ENCODE data around the gene MRPL22.
"Not testable (repeated sequence)": the region's sequence is repeated elsewhere in the genome, so short reads cannot be mapped to it uniquely, and the experiment has no call there.

- not testable (repeated sequence) for TF ChIP-seq CTCF (IDR thresholded peaks at IDR 0.05 in 2 of 3, conservative IDR thresholded peaks at IDR 0.05 in 1 of 3; ENCODE audit: borderline replicate concordance in 1 of 3, insufficient read depth in 1 of 3, low read depth in 2 of 3, low read length in 2 of 3); EZH2 (IDR thresholded peaks at IDR 0.05); ZNF274 (IDR thresholded peaks at IDR 0.05; ENCODE audit: low read depth, low read length); ATF3 (IDR thresholded peaks at IDR 0.05); TCF7L2 (IDR thresholded peaks at IDR 0.05; ENCODE audit: borderline replicate concordance, extremely low read depth, insufficient read depth, insufficient read length); EZH2phosphoT487 (IDR thresholded peaks at IDR 0.05; ENCODE audit: borderline replicate concordance); FOSL1 (IDR thresholded peaks at IDR 0.05; ENCODE audit: low read depth); SRF (IDR thresholded peaks at IDR 0.05; ENCODE audit: low read depth); POLR2A (IDR thresholded peaks at IDR 0.05; ENCODE audit: borderline replicate concordance, extremely low read depth, insufficient read depth, insufficient read length); MAX (IDR thresholded peaks at IDR 0.05); REST (IDR thresholded peaks at IDR 0.05; ENCODE audit: low read depth); POLR2AphosphoS5 (IDR thresholded peaks at IDR 0.05; ENCODE audit: low read depth, low read length)
Observed at GRCh38 chr5:154978294-154978693, 37.4 kb downstream of the MRPL22 start.
